Neural crest cell (in vitro differentiated cells): ENCODE measurements around the gene SLC16A14. TPM values are rescaled to one million over a fixed set of nuclear protein-coding genes. Genes with fewer than 3 reads are reported as not detected.

Experiments
- DNase-seq: peaks from one replicate; pipeline ENCODE4 v3.0.0; 2021; ENCODE audit warnings: low read depth, mixed read lengths, low spot score
- H3K27ac Mint-ChIP-seq: one replicate; pipeline ENCODE4 v1.8.0; 2021; ENCODE audit warnings: mild to moderate bottlenecking, mixed read lengths; ENCODE audit not compliant: unreplicated experiment
- H3K27me3 Mint-ChIP-seq: 2 replicates; pipeline ENCODE4 v1.8.0; 2021; ENCODE audit warnings: low read depth, mild to moderate bottlenecking, mixed read lengths
- H3K36me3 Mint-ChIP-seq: 2 replicates; pipeline ENCODE4 v1.8.0; 2021; ENCODE audit warnings: low read depth, mild to moderate bottlenecking, mixed read lengths
- H3K4me1 Mint-ChIP-seq: 2 replicates; pipeline ENCODE4 v1.8.0; 2021; ENCODE audit warnings: mixed read lengths
- H3K4me3 Mint-ChIP-seq: one replicate; pipeline ENCODE4 v1.8.0; 2021; ENCODE audit warnings: mild to moderate bottlenecking, mixed read lengths
- H3K9me3 Mint-ChIP-seq: 2 replicates; pipeline ENCODE4 v1.8.0; 2021; ENCODE audit warnings: mixed read lengths
- total RNA-seq: library from RNA; stranded (reverse); gene quantifications from 2 replicates; pipeline ENCODE4 v1.2.1, GENCODE V29; 2021
- TF ChIP-seq, protein P1 (sequence below): fragments of 200-600 bp; sonication (generic); conservative IDR thresholded peaks from 2 replicates; pipeline ENCODE4 v1.5.0; 2021; ENCODE audit warnings: antibody characterized with exemption, mild to moderate bottlenecking

Gene SLC16A14
- total RNA-seq, 1 donor from 2014 or later, result 13.0 TPM

DNA sequence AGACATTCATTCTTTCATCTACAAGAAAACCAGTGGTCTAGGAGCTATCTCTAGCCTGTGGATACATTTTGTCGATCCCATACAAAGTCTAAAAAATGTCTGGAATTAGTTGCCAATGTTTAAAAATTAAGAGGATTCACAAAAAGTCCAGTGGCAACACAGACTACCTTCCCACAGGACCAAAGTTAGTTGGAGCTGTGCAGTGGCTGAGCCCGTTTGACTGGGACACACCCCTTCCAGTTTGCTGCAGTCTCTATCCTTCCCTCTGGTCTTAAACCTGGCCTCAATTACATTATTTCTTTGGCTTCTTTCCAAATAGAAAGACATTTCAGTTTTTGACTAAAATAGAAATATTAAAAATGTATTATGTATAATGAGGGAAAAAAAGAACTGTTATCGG lies 18.6 kb downstream of the SLC16A14 start:
- no peak overlapping the region for H3K4me3 Mint-ChIP-seq
- H3K27ac Mint-ChIP-seq, result no peak overlapping the region
- no peaks in the 10 kb centered on the region for H3K4me1 Mint-ChIP-seq
- no peak for DNase-seq
- H3K27me3 Mint-ChIP-seq, result no peaks in the 10 kb centered on the region
- H3K36me3 Mint-ChIP-seq, result peaks cover 8% of the 10 kb centered on the region
- no peaks in the 10 kb centered on the region for H3K9me3 Mint-ChIP-seq
- TF ChIP-seq, protein P1, sequence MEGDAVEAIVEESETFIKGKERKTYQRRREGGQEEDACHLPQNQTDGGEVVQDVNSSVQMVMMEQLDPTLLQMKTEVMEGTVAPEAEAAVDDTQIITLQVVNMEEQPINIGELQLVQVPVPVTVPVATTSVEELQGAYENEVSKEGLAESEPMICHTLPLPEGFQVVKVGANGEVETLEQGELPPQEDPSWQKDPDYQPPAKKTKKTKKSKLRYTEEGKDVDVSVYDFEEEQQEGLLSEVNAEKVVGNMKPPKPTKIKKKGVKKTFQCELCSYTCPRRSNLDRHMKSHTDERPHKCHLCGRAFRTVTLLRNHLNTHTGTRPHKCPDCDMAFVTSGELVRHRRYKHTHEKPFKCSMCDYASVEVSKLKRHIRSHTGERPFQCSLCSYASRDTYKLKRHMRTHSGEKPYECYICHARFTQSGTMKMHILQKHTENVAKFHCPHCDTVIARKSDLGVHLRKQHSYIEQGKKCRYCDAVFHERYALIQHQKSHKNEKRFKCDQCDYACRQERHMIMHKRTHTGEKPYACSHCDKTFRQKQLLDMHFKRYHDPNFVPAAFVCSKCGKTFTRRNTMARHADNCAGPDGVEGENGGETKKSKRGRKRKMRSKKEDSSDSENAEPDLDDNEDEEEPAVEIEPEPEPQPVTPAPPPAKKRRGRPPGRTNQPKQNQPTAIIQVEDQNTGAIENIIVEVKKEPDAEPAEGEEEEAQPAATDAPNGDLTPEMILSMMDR, result no peak

DNA sequence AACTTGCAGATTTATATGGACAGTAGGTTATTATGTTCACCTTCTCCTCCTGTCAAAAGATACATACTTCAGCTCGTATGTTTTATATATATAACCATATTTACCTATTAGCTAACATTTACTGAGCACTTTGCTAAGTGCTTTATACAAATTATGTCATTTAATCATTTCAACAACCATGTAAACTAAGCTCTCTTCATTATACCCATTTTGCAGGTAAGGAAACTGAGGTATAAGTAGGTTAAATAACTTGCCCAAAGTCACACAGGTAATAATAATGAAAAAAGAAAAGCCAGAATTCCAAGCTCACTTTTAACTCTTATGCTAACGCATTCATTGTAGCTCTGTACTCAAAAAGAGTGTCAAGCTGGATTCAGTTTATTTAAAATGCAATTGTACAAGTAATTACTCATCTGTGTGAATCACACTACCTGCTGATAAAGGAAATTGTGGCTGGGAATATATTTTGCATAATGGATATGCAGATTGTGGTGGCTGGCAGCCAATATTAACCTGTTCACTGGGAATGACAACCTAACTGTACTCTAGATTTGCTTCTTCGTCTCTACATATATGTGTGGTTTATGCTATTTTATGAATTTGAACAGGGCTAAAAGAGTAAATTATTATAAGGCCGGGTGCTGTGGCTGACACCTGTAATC lies 20.6 kb downstream of the SLC16A14 start:
- peaks cover 8% of the 10 kb centered on the region for H3K36me3 Mint-ChIP-seq
- H3K27me3 Mint-ChIP-seq, result no peaks in the 10 kb centered on the region
- H3K4me3 Mint-ChIP-seq, result no peak overlapping the region
- TF ChIP-seq, protein P1, result no peak
- H3K27ac Mint-ChIP-seq, result no peak overlapping the region
- H3K4me1 Mint-ChIP-seq, result no peaks in the 10 kb centered on the region
- no peaks in the 10 kb centered on the region for H3K9me3 Mint-ChIP-seq
- no peak for DNase-seq

DNA sequence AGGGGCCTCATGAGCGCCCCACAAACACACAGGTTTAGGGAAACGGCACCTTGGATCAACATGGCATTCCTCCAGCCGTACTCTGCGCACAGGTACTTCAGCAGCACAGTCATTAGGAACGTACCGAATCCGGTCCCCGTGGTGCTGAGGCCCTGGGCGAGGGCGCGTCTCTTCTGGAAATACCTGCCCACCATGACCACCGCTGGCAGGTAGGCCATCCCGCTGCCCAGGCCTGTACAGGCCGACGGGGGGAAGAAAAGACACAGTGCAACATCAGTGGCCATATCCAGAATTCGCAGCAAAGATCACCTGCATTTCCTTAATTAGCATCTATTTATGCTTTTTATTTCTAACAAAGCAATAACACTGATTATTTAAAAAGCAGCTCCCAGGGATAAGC lies 22.2 kb downstream of the SLC16A14 start:
- Mint-ChIP-seq H3K9me3 (no peaks in the 10 kb centered on the region), H3K36me3 (peaks cover 8% of the 10 kb centered on the region), H3K27me3 (no peaks in the 10 kb centered on the region)

GRCh38 chr2:230043461-230043860 lies 25.3 kb downstream of the SLC16A14 start:
- Mint-ChIP-seq H3K27ac (no peak overlapping the region), H3K27me3 (no peaks in the 10 kb centered on the region), H3K4me1 (no peaks in the 10 kb centered on the region), H3K9me3 (no peaks in the 10 kb centered on the region), H3K36me3 (peaks cover 8% of the 10 kb centered on the region), H3K4me3 (no peak overlapping the region)
- DNase-seq, result no peak
- TF ChIP-seq, protein P1, result no peak

More for the DNA sequence above, 22.2 kb downstream of the SLC16A14 start:
- no peak overlapping the region for H3K4me3 Mint-ChIP-seq
- no peak overlapping the region for H3K27ac Mint-ChIP-seq
- TF ChIP-seq, protein P1, result no peak
- H3K4me1 Mint-ChIP-seq, result no peaks in the 10 kb centered on the region
- no peak for DNase-seq

GRCh38 chr2:230043025-230043424 lies 25.7 kb downstream of the SLC16A14 start:
- Mint-ChIP-seq H3K36me3 (peaks cover 8% of the 10 kb centered on the region), H3K27me3 (no peaks in the 10 kb centered on the region), H3K27ac (no peak overlapping the region), H3K4me1 (no peaks in the 10 kb centered on the region), H3K4me3 (no peak overlapping the region), H3K9me3 (no peaks in the 10 kb centered on the region)
- TF ChIP-seq, protein P1, result no peak
- no peak for DNase-seq
